HepG2 (cell line): ENCODE measurements around the gene FLRT2. TPM values are rescaled to one million over a fixed set of nuclear protein-coding genes. Genes with fewer than 3 reads are reported as not detected.

Experiments used
- ATAC-seq: fragments of 200-7000 bp; cut with Tn5 transposase; 3 replicates; pipeline ENCODE4 v1.9.1; 2020; ENCODE audit warnings: mild to moderate bottlenecking, moderate library complexity
- BruUV-seq: library from RNA; stranded (reverse); fragments of 400-500 nt; replicated peaks from 2 replicates; lab custom pipeline; 2021; lab: Mats Ljungman, UMichigan
- CTCF ChIA-PET: fragments of 300-600 bp; formaldehyde crosslinking; extraction: SDS; loops from one replicate; lab custom pipeline; 2021; ENCODE audit warnings: low total read pairs, inconsistent platforms, low intra/inter-chr PET ratio; lab: Yijun Ruan, JAX
- POLR2A ChIA-PET: fragments of 350-600 bp; sonication (Branson Sonifier 250); formaldehyde crosslinking; loops from one replicate; lab custom pipeline; 2020; ENCODE audit warnings: antibody characterized with exemption, inconsistent platforms; lab: Yijun Ruan, JAX
- DNase-seq: peaks from one replicate; pipeline ENCODE4 v3.0.0-alpha.2; 2015; ENCODE audit warnings: low spot score
- FAIRE-seq: peaks from 3 replicates; lab custom pipeline; 2011; peaks lifted over from hg19 to GRCh38; lab: Jason Lieb, UNC
- H2AFZ ChIP-seq: one replicate; pipeline ENCODE4 v1.6.1; 2011; ENCODE audit warnings: low read length, inconsistent platforms
- H3K27ac ChIP-seq: fragments of 300-600 bp; 3 replicates; pipeline ENCODE4 v1.8.0; 2011; ENCODE audit warnings: mixed run types, mild to moderate bottlenecking, mixed read lengths, low read length, inconsistent platforms; ENCODE audit not compliant: insufficient read depth; ENCODE audit errors: extremely low read length
- H3K27me3 ChIP-seq, 2 experiments: fragments of 200-600 bp in 1 of 2; 2 replicates in 1 of 2; 3 replicates in 1 of 2; pipeline versions ENCODE4 v1.6.0 to v1.8.0; 2011; ENCODE audit warnings: low read length in 2 of 2, mild to moderate bottlenecking in 2 of 2, moderate library complexity in 2 of 2, inconsistent platforms in 1 of 2; ENCODE audit not compliant: insufficient read depth in 2 of 2, control insufficient read depth in 1 of 2
- H3K36me3 ChIP-seq, 2 experiments: fragments of 200-600 bp in 1 of 2; replicated peaks in 1 of 2; 2 replicates in 1 of 2; 3 replicates in 1 of 2; pipeline versions ENCODE4 v1.5.1 to v1.8.0; 2011; ENCODE audit warnings: low read length in 2 of 2, inconsistent platforms in 1 of 2; ENCODE audit not compliant: insufficient read depth in 2 of 2, control insufficient read depth in 1 of 2
- H3K4me1 ChIP-seq: 2 replicates; pipeline ENCODE4 v1.5.1; 2012; ENCODE audit warnings: low read length, inconsistent platforms; ENCODE audit not compliant: insufficient read depth
- H3K4me2 ChIP-seq: 2 replicates; pipeline ENCODE4 v1.6.0; 2011; ENCODE audit warnings: low read depth, low read length, inconsistent platforms
- H3K4me3 ChIP-seq, 3 experiments: fragments of 200-600 bp in 1 of 3; sonication (generic), shearing (Covaris generic) in 1 of 3; replicated peaks in 1 of 3; 2 replicates each; pipeline ENCODE4 v1.5.1; 2011 to 2016; ENCODE audit warnings: low read length in 3 of 3, inconsistent platforms in 2 of 3, low read depth in 2 of 3, mild to moderate bottlenecking in 2 of 3, control low read depth in 1 of 3, mixed read lengths in 1 of 3; ENCODE audit not compliant: insufficient read depth in 1 of 3
- H3K79me2 ChIP-seq: one replicate; pipeline ENCODE4 v1.6.1; 2011; ENCODE audit warnings: low read length, inconsistent platforms; ENCODE audit not compliant: insufficient read depth
- H3K9ac ChIP-seq: 2 replicates; pipeline ENCODE4 v1.6.0; 2011; ENCODE audit warnings: mild to moderate bottlenecking, low read depth, low read length, inconsistent platforms; ENCODE audit not compliant: insufficient read depth
- H3K9me3 ChIP-seq: 2 replicates; pipeline ENCODE4 v1.5.1; 2012; ENCODE audit warnings: mild to moderate bottlenecking, low read length
- H4K20me1 ChIP-seq: 2 replicates; pipeline ENCODE4 v1.6.0; 2011; ENCODE audit warnings: inconsistent platforms, mild to moderate bottlenecking, low read length, moderate library complexity; ENCODE audit not compliant: insufficient read depth
- EP300 ChIP-seq, 3 experiments: sonication (generic) in 1 of 3; formaldehyde crosslinking in 1 of 3; IDR thresholded peaks; 2 replicates each; pipeline versions ENCODE4 v1.5.1 to v1.6.1; 2011 to 2020; ENCODE audit warnings: low read depth in 2 of 3, low read length in 2 of 3, borderline replicate concordance in 1 of 3, improper control_type of control experiment in 1 of 3, mild to moderate bottlenecking in 1 of 3, missing genetic modification reagents in 1 of 3, moderate library complexity in 1 of 3
- HNF4G ChIP-seq, 2 experiments: sonication (generic) in 1 of 2; formaldehyde crosslinking in 1 of 2; IDR thresholded peaks; 2 replicates each; pipeline versions ENCODE4 v1.4.0 to v1.6.1; 2011 to 2020; ENCODE audit warnings: borderline replicate concordance in 2 of 2, low read depth in 2 of 2, mild to moderate bottlenecking in 2 of 2, low read length in 1 of 2, missing genetic modification reagents in 1 of 2, moderate library complexity in 1 of 2
- MAFF ChIP-seq: IDR thresholded peaks from 2 replicates; pipeline ENCODE4 v1.6.1; 2011; ENCODE audit warnings: low read depth, low read length, improper control_type of control experiment
- PITX1 ChIP-seq: sonication (generic); formaldehyde crosslinking; IDR thresholded peaks from 2 replicates; pipeline ENCODE4 v1.5.1; 2020; ENCODE audit warnings: mild to moderate bottlenecking, missing genetic modification reagents
- REL ChIP-seq: sonication (generic); formaldehyde crosslinking; conservative IDR thresholded peaks from 2 replicates; pipeline ENCODE4 v1.8.0; 2022; ENCODE audit warnings: mild to moderate bottlenecking, missing genetic modification reagents, moderate library complexity
- ZFP37 ChIP-seq: sonication (generic); formaldehyde crosslinking; IDR thresholded peaks from 2 replicates; pipeline ENCODE4 v1.4.0; 2020; ENCODE audit warnings: missing genetic modification reagents, borderline replicate concordance
- ZNF281 ChIP-seq: sonication (generic); formaldehyde crosslinking; IDR thresholded peaks from 2 replicates; pipeline ENCODE4 v1.4.0; 2020; ENCODE audit warnings: missing genetic modification reagents, borderline replicate concordance
- ZNF552 ChIP-seq: sonication (generic); formaldehyde crosslinking; IDR thresholded peaks from 2 replicates; pipeline ENCODE4 v1.9.0; 2022; ENCODE audit warnings: missing genetic modification reagents, mild to moderate bottlenecking, borderline replicate concordance
- WGBS: methylation state at CpG from one replicate; pipeline ENCODE4 v1.1.6; 2017; ENCODE audit warnings: low lambda C conversion rate; 5-methylcytosine and 5-hydroxymethylcytosine counted together
- in situ Hi-C: cut with HindIII; loops from 2 replicates; pipeline ENCODE4 v1.10.0; 2017; ENCODE audit warnings: low pct_unique_long_range_greater_than_20kb; ENCODE audit not compliant: extremely low pct_ligation_motif_present
- intact Hi-C: fragments of 100-400 bp; cut with micrococcal nuclease; formaldehyde crosslinking; loops from one replicate; pipeline ENCODE4 v1.10.0; 2022; ENCODE audit not compliant: unreplicated experiment
- polyA plus RNA-seq, 8 experiments: library from polyadenylated mRNA; depleted of rRNA in 3 of 8; stranded (reverse) in 7 of 8; unstranded in 1 of 8; fragments of >200 nt; fragmentation: Illumina TruSeq in 4 of 8; extraction: Trizol in 4 of 8; gene quantifications; 2 replicates each; pipeline versions ENCODE4 v1.2.1 to v1.2.3, GENCODE V29; 2011 to 2016; ENCODE audit warnings: low read depth in 4 of 8, missing spikeins in 1 of 8, mixed read lengths in 1 of 8; ENCODE audit not compliant: insufficient read depth in 1 of 8
- total RNA-seq, 5 experiments: library from RNA; depleted of rRNA; stranded (reverse); fragments of >200 nt; fragmentation: Illumina TruSeq; extraction: Trizol; gene quantifications; 2 replicates each; pipeline ENCODE4 v1.2.3, GENCODE V29; 2016; ENCODE audit warnings: low read depth in 1 of 5
- TF ChIP-seq, protein P1 (sequence below): sonication (generic); formaldehyde crosslinking; IDR thresholded peaks from 2 replicates; pipeline ENCODE4 v1.4.0; 2020; ENCODE audit warnings: missing genetic modification reagents
- TF ChIP-seq, protein P2 (sequence below): sonication (generic); formaldehyde crosslinking; IDR thresholded peaks from 2 replicates; pipeline ENCODE4 v1.5.0; 2020; ENCODE audit warnings: mild to moderate bottlenecking, missing genetic modification reagents, borderline replicate concordance
- TF ChIP-seq, protein P3 (sequence below): sonication (generic); formaldehyde crosslinking; IDR thresholded peaks from 2 replicates; pipeline ENCODE4 v1.4.0; 2020; ENCODE audit warnings: missing genetic modification reagents
- TF ChIP-seq, protein P4 (sequence below): sonication (generic); formaldehyde crosslinking; conservative IDR thresholded peaks from 2 replicates; pipeline ENCODE4 v1.5.0; 2020; ENCODE audit warnings: missing genetic modification reagents

FLRT2 gene
- total and polyA plus RNA-seq, 2 of the 13 experiments (the other 11 are each of a cell fraction or from before 2014, with no cell fraction given): not detected

GRCh38 chr14:85573406-85573805 lies 43.5 kb downstream of the FLRT2 start:
- Histone ChIP-seq H3K36me3 (no peaks in the 10 kb centered on the region), H3K27ac (no peak overlapping the region)
- intact Hi-C loops: no loop called here
- BruUV-seq: no TSS peak
- POLR2A ChIA-PET: no interaction called here
- FAIRE-seq: no peak
- DNase-seq: no peak
- TF ChIP-seq PITX1 (CRISPR knock-in tag) (no peak), ZNF281 (CRISPR knock-in tag) (no peak), ZNF552 (CRISPR knock-in tag) (no peak), HNF4G (IDR thresholded peaks at IDR 0.05; ENCODE audit: borderline replicate concordance, low read depth, low read length) (no peak), HNF4G (CRISPR knock-in tag; IDR thresholded peaks at IDR 0.05; ENCODE audit: borderline replicate concordance, low read depth) (no peak), EP300 (IDR thresholded peaks at IDR 0.05; ENCODE audit: low read depth in 2 of 2, low read length in 2 of 2) (no peak), EP300 (CRISPR knock-in tag; IDR thresholded peaks at IDR 0.05; ENCODE audit: borderline replicate concordance) (no peak), ZFP37 (CRISPR knock-in tag) (no peak), REL (no peak), MAFF (no peak)
- TF ChIP-seq, protein P1, sequence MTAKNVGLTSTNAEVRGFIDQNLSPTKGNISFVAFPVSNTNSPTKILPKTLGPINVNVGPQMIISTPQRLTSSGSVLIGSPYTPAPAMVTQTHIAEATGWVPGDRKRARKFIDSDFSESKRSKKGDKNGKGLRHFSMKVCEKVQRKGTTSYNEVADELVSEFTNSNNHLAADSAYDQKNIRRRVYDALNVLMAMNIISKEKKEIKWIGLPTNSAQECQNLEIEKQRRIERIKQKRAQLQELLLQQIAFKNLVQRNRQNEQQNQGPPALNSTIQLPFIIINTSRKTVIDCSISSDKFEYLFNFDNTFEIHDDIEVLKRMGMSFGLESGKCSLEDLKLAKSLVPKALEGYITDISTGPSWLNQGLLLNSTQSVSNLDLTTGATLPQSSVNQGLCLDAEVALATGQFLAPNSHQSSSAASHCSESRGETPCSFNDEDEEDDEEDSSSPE (CRISPR knock-in tag): no peak
- TF ChIP-seq, protein P2, sequence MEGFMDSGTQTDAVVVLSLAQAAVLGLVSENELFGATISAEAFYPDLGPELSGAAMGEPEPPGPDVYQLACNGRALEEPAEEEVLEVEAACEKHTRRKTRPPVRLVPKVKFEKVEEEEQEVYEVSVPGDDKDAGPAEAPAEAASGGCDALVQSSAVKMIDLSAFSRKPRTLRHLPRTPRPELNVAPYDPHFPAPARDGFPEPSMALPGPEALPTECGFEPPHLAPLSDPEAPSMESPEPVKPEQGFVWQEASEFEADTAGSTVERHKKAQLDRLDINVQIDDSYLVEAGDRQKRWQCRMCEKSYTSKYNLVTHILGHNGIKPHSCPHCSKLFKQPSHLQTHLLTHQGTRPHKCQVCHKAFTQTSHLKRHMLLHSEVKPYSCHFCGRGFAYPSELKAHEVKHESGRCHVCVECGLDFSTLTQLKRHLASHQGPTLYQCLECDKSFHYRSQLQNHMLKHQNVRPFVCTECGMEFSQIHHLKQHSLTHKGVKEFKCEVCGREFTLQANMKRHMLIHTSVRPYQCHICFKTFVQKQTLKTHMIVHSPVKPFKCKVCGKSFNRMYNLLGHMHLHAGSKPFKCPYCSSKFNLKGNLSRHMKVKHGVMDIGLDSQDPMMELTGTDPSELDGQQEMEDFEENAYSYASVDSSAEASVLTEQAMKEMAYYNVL (CRISPR knock-in tag): no peak
- TF ChIP-seq, protein P3, sequence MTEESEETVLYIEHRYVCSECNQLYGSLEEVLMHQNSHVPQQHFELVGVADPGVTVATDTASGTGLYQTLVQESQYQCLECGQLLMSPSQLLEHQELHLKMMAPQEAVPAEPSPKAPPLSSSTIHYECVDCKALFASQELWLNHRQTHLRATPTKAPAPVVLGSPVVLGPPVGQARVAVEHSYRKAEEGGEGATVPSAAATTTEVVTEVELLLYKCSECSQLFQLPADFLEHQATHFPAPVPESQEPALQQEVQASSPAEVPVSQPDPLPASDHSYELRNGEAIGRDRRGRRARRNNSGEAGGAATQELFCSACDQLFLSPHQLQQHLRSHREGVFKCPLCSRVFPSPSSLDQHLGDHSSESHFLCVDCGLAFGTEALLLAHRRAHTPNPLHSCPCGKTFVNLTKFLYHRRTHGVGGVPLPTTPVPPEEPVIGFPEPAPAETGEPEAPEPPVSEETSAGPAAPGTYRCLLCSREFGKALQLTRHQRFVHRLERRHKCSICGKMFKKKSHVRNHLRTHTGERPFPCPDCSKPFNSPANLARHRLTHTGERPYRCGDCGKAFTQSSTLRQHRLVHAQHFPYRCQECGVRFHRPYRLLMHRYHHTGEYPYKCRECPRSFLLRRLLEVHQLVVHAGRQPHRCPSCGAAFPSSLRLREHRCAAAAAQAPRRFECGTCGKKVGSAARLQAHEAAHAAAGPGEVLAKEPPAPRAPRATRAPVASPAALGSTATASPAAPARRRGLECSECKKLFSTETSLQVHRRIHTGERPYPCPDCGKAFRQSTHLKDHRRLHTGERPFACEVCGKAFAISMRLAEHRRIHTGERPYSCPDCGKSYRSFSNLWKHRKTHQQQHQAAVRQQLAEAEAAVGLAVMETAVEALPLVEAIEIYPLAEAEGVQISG (CRISPR knock-in tag): no peak
- TF ChIP-seq, protein P4, sequence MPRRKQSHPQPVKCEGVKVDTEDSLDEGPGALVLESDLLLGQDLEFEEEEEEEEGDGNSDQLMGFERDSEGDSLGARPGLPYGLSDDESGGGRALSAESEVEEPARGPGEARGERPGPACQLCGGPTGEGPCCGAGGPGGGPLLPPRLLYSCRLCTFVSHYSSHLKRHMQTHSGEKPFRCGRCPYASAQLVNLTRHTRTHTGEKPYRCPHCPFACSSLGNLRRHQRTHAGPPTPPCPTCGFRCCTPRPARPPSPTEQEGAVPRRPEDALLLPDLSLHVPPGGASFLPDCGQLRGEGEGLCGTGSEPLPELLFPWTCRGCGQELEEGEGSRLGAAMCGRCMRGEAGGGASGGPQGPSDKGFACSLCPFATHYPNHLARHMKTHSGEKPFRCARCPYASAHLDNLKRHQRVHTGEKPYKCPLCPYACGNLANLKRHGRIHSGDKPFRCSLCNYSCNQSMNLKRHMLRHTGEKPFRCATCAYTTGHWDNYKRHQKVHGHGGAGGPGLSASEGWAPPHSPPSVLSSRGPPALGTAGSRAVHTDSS (CRISPR knock-in tag): no peak
- TF ChIP-seq, all 625 proteins: peak for 0
- ATAC-seq: no peak
- H3K4me3 ChIP-seq: no peak overlapping the region
- no peak overlapping the region for H3K9ac ChIP-seq
- 10% methylated on average over 4 of the region's 4 CpGs for WGBS
- H2AFZ ChIP-seq: no peak overlapping the region
- in situ Hi-C loops: no loop called here
- no peaks in the 10 kb centered on the region for H4K20me1 ChIP-seq
- H3K27me3 ChIP-seq: no peaks in the 10 kb centered on the region
- H3K9me3 ChIP-seq: peaks cover 5% of the 10 kb centered on the region; the same call in 1 of the 2 replicates
- no peaks in the 10 kb centered on the region for H3K4me1 ChIP-seq
- no peak overlapping the region for H3K4me2 ChIP-seq
- H3K79me2 ChIP-seq: no peaks in the 10 kb centered on the region
- CTCF ChIA-PET: no interaction called here
